GM20000 (cell line): Measurements from ENCODE around the gene FCER2.

Experiments
- DNase-seq: peaks from one replicate; pipeline ENCODE4 v3.0.0; 2012; ENCODE audit warnings: low spot score
- CTCF ChIP-seq: IDR thresholded peaks from 2 replicates; pipeline ENCODE4 v1.5.1; 2012; ENCODE audit warnings: mild to moderate bottlenecking, control low read depth; ENCODE audit errors: extremely low read depth, missing control alignments

Gene FCER2

DNA sequence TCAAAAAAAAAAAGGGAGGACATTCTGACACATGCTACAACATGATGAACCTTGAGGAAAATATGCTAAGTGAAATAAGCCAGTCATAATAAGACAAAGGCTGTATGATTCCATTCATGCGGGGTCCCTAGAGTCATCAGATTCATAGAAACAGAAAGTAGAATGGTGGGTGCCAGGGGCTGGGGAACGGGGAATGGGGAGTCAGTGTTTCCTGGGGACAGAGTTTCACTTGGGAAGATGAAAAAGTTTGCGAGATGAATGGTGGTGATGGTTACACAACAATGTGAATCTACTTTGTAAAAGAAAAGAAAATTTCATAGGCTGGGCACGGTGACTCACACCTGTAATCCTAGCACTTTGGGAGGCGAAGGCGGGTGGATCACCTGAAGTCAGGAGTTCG is 36.1 kb upstream of the FCER2 start:
- no peak for TF ChIP-seq CTCF
- DNase-seq, result no peak

GRCh38 chr19:7737215-7737614 is 35.3 kb upstream of the FCER2 start:
- no peak for TF ChIP-seq CTCF
- DNase-seq, result no peak

- TF ChIP-seq CTCF, result no peak
- no peak for DNase-seq
Observed at GRCh38 chr19:7736148-7736547, 34.2 kb upstream of the FCER2 start.

DNA sequence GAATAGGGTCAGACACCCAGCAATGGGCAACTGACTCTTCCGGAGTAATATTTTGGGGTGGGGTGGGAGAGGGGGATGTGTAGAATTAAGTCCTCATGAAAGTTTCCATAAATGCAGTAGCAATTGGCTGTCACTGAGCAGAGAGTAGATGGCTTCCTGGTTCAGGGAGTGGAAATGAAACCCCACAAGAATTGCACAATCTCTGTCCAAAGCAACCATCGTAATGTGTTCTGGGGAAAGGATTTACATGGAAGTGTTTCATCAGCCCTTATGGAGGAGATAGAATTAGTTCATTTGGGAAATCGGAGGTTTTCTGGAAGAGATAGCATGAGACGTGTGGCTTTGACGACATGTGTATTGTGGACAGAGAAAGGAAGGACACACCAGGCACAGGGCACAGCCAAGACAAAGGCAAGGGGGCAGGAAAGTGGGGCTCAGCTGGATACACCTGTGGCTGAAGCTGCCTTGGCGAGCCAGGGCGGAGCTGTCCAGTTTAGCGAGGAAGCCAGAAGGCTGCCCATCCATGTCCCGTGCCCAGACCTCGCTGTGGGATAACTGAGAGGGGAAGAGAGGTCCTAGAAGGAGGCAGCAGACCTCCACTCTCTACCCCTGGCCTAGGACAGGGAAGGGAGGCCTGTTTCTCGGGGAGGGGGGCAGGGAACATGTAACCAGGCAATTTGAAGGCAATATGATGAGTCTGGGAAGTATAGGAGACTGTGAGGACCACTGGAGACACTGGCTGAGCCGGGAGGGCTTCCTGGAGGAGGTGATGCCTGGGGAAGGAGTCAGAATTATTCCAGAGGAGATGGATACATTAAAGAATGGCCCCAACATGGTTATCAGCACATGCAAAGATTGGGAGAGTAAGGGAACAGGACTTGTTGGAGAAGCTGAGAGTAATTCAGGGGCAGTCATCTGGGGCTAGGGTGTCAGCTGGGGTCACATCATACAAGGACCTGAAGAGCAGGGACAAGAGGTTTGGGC is 32.6 kb upstream of the FCER2 start:
- no peak for DNase-seq
- TF ChIP-seq CTCF, result no peak

- DNase-seq, result no peak
- TF ChIP-seq CTCF, result no peak
Observed at GRCh38 chr19:7733376-7733775, 31.4 kb upstream of the FCER2 start.

DNA sequence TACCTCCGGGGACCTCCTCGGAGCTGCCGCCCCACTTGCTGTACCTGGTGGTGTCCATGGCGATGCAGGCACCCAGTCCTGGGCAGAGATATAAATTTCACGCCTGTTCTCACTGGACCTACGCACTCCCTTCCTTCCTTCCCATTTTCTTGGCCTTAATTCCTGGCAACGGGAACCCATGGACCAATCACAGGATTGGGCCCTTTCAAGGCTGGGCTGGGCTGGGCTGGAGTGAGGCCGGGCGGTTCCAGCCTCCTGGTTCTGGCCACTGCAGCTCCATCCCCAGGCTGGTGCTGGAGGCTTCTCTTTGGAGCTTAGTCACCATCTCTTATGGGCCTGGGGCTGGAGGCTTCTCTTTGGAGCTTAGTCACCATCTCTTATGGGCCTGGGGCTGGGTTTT is 30.1 kb upstream of the FCER2 start, which contains the start of gene CLEC4G:
Gene CLEC4G (minus strand): TSS at position 66 of the 400 bp plus-strand sequence. CDS start 8 bp downstream, at position 58.
- no peak for DNase-seq
- TF ChIP-seq CTCF, result no peak

GRCh38 chr19:7731615-7732014 is 29.7 kb upstream of the FCER2 start:
- no peak for DNase-seq
- TF ChIP-seq CTCF, result no peak
